Epithelial cell of esophagus (primary cell): ENCODE results near the gene LRFN4.
"Not testable (repeated sequence)": the region's sequence is repeated elsewhere in the genome, so short reads cannot be mapped to it uniquely, and the experiment has no call there.

ENCODE experiments used
- DNase-seq: peaks from one replicate; pipeline ENCODE4 v3.0.0; 2010; ENCODE audit warnings: low read depth
- H3K4me3 ChIP-seq: 2 replicates; pipeline ENCODE4 v1.5.1; 2011; ENCODE audit warnings: mild to moderate bottlenecking, low read length, control low read depth
- CTCF ChIP-seq: IDR thresholded peaks from 2 replicates; pipeline ENCODE4 v1.5.1; 2011; ENCODE audit warnings: low read depth, mild to moderate bottlenecking, low read length, control low read depth, inconsistent platforms; ENCODE audit not compliant: insufficient read depth; ENCODE audit errors: missing control alignments

The LRFN4 gene

GRCh38 chr11:66820381-66820780 is 36.5 kb upstream of the LRFN4 start:
- H3K4me3 ChIP-seq = no peak overlapping the region
- no peak for TF ChIP-seq CTCF
- DNase-seq = no peak

GRCh38 chr11:66820901-66821300 is 36.0 kb upstream of the LRFN4 start:
- no peak overlapping the region for H3K4me3 ChIP-seq
- no peak for DNase-seq
- TF ChIP-seq CTCF = no peak

GRCh38 chr11:66823700-66824099 is 33.2 kb upstream of the LRFN4 start:
- no peak overlapping the region for H3K4me3 ChIP-seq
- no peak for TF ChIP-seq CTCF
- no peak for DNase-seq

- not testable (repeated sequence) for H3K4me3 ChIP-seq, DNase-seq
These were observed 32.3 kb upstream of the LRFN4 start for GRCh38 chr11:66824573-66824972.

GRCh38 chr11:66834539-66834845 is 22.4 kb upstream of the LRFN4 start:
- TF ChIP-seq CTCF = no peak
- no peak for DNase-seq
- no peak overlapping the region for H3K4me3 ChIP-seq

- no peak for DNase-seq
- H3K4me3 ChIP-seq = no peak overlapping the region
- no peak for TF ChIP-seq CTCF
These were observed 21.9 kb upstream of the LRFN4 start for GRCh38 chr11:66834943-66835342.

GRCh38 chr11:66835768-66836405 is 21.0 kb upstream of the LRFN4 start:
- no peak overlapping the region for H3K4me3 ChIP-seq
- no peak for TF ChIP-seq CTCF
- DNase-seq = no peak
